Neural cell (in vitro differentiated cells): ENCODE measurements around the gene EPS15. TPM values are rescaled to one million over a fixed set of nuclear protein-coding genes. Genes with fewer than 3 reads are reported as not detected.

Experiments used
- H2AFZ ChIP-seq: fragments of 200-600, 300-800 bp; sonication (generic), shearing (Covaris generic); 2 replicates; pipeline ENCODE4 v1.6.0; 2014; ENCODE audit warnings: low read depth, mild to moderate bottlenecking, antibody characterized with exemption, low read length, moderate library complexity
- H3F3A ChIP-seq: fragments of 200-600 bp; shearing (Covaris generic); 2 replicates; pipeline ENCODE4 v1.6.1; 2016; ENCODE audit warnings: mild to moderate bottlenecking, moderate library complexity, mixed read lengths, antibody characterized with exemption, low read length; ENCODE audit not compliant: insufficient read depth, poor library complexity, severe bottlenecking
- H3K27ac ChIP-seq: fragments of 200-600, 300-800 bp; sonication (generic), shearing (Covaris generic); 2 replicates; pipeline ENCODE4 v1.5.1; 2014; ENCODE audit warnings: mild to moderate bottlenecking, low read length, moderate library complexity
- H3K27me3 ChIP-seq: fragments of 300-800, 200-600 bp; sonication (generic), shearing (Covaris generic); 2 replicates; pipeline ENCODE4 v1.6.0; 2014; ENCODE audit warnings: mild to moderate bottlenecking, low read depth, low read length, moderate library complexity; ENCODE audit not compliant: insufficient read depth
- H3K36me3 ChIP-seq: fragments of 300-800, 200-600 bp; sonication (generic), shearing (Covaris generic); 2 replicates; pipeline ENCODE4 v1.5.1; 2014; ENCODE audit warnings: mild to moderate bottlenecking, antibody characterized with exemption, low read length, moderate library complexity; ENCODE audit not compliant: insufficient read depth
- H3K4me2 ChIP-seq: fragments of 300-800, 200-600 bp; sonication (generic), shearing (Covaris generic); 2 replicates; pipeline ENCODE4 v1.6.0; 2014; ENCODE audit warnings: mild to moderate bottlenecking, low read length
- H3K4me3 ChIP-seq: fragments of 300-800, 200-600 bp; sonication (generic), shearing (Covaris generic); 2 replicates; pipeline ENCODE4 v1.5.1; 2014; ENCODE audit warnings: mild to moderate bottlenecking, low read length, moderate library complexity
- H3K79me2 ChIP-seq: fragments of 200-600 bp; shearing (Covaris generic); replicated peaks from 2 replicates; pipeline ENCODE4 v1.6.0; 2014; ENCODE audit warnings: mild to moderate bottlenecking, low read length, moderate library complexity; ENCODE audit not compliant: insufficient read depth
- H3K9ac ChIP-seq: fragments of 300-800, 200-600 bp; sonication (generic), shearing (Covaris generic); 2 replicates; pipeline ENCODE4 v1.6.1; 2016; ENCODE audit warnings: mild to moderate bottlenecking, low read length, mixed read lengths
- H3K9me2 ChIP-seq: fragments of 200-600 bp; shearing (Covaris generic); 2 replicates; pipeline ENCODE4 v1.6.1; 2016; ENCODE audit warnings: mild to moderate bottlenecking, low read length, mixed read lengths; ENCODE audit not compliant: insufficient read depth
- H3K9me3 ChIP-seq: fragments of 200-600, 300-800 bp; sonication (generic), shearing (Covaris generic); 2 replicates; pipeline ENCODE4 v1.6.1; 2016; ENCODE audit warnings: mild to moderate bottlenecking, mixed run types, low read length, moderate library complexity, mixed read lengths
- H4K20me1 ChIP-seq: fragments of 200-600 bp; shearing (Covaris generic); 2 replicates; pipeline ENCODE4 v1.6.1; 2016; ENCODE audit warnings: mild to moderate bottlenecking, mixed run types; ENCODE audit not compliant: insufficient read depth
- CTCF ChIP-seq: fragments of 450-650 bp; IDR thresholded peaks from 2 replicates; pipeline ENCODE4 v1.5.1; 2014; ENCODE audit warnings: antibody characterized with exemption, mild to moderate bottlenecking, moderate library complexity; ENCODE audit not compliant: poor library complexity, severe bottlenecking
- EP300 ChIP-seq: fragments of 450-650 bp; conservative IDR thresholded peaks from 2 replicates; pipeline ENCODE4 v1.6.1; 2014; ENCODE audit warnings: antibody characterized with exemption, mild to moderate bottlenecking, moderate library complexity; ENCODE audit not compliant: poor library complexity, severe bottlenecking
- EZH2 ChIP-seq: fragments of 200-600, 300-800 bp; shearing (Covaris generic), sonication (generic); IDR thresholded peaks from 2 replicates; pipeline ENCODE4 v1.6.1; 2014; ENCODE audit warnings: antibody characterized with exemption, low read length, borderline replicate concordance, mild to moderate bottlenecking; ENCODE audit not compliant: insufficient read depth, poor library complexity, severe bottlenecking
- MXI1 ChIP-seq: fragments of 450-650 bp; conservative IDR thresholded peaks from 2 replicates; pipeline ENCODE4 v1.6.1; 2014; ENCODE audit warnings: antibody characterized with exemption, mild to moderate bottlenecking; ENCODE audit not compliant: poor library complexity, severe bottlenecking
- POLR2AphosphoS5 ChIP-seq: IDR thresholded peaks from 2 replicates; pipeline ENCODE4 v1.6.1; 2012
- RAD21 ChIP-seq: fragments of 450-650 bp; conservative IDR thresholded peaks from 2 replicates; pipeline ENCODE4 v1.6.1; 2014; ENCODE audit warnings: antibody characterized with exemption, mild to moderate bottlenecking, moderate library complexity
- SMC3 ChIP-seq: fragments of 450-650 bp; conservative IDR thresholded peaks from 2 replicates; pipeline ENCODE4 v1.6.1; 2014; ENCODE audit warnings: antibody characterized with exemption, mild to moderate bottlenecking, moderate library complexity; ENCODE audit not compliant: poor library complexity
- TAF1 ChIP-seq: IDR thresholded peaks from 2 replicates; pipeline ENCODE4 v1.6.1; 2012; ENCODE audit warnings: low read depth
- polyA plus RNA-seq: library from polyadenylated mRNA; depleted of rRNA; stranded (reverse); fragments of >200 nt; gene quantifications from 2 replicates; pipeline ENCODE4 v1.2.3, GENCODE V29; 2014
- TF ChIP-seq, protein P1 (sequence below): IDR thresholded peaks from 2 replicates; pipeline ENCODE4 v1.6.1; 2012; ENCODE audit warnings: borderline replicate concordance

EPS15 gene
- polyA plus RNA-seq, 1 donor from 2014 or later: 101 TPM

DNA sequence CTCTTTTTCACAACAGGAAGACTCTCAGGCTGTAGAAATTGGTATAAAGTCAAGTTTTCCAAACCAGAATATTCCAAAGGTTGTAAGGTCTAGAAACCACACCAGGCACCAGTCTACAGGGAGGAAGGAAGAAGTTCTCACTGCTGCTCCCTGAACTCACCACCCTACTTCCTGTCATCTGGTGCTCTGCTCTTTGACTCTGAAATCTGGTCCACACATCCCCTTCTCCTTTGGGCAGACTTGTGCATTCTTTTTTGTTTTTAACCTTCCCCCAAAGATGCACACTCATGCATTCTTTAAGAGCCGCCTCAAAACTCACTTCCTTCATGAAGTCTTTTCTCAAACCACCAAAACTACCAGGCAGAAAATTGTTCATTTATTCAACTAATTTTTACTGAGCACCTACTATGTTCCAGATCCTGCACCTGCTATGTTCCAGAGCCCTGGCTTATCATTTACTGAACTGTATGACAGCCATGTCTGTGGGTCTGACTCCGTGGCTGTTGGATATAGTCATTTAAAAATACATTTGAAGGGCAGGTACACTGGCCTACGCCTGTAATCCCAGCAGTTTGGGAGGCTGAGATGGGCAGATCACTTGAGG lies 30.1 kb upstream of the EPS15 start:
- H3K9me2 ChIP-seq: no peaks in the 10 kb centered on the region
- TF ChIP-seq CTCF (no peak), RAD21 (no peak), EP300 (no peak), MXI1 (no peak), SMC3 (no peak), POLR2AphosphoS5 (no peak), TAF1 (no peak), EZH2 (no peak)
- TF ChIP-seq, protein P1, sequence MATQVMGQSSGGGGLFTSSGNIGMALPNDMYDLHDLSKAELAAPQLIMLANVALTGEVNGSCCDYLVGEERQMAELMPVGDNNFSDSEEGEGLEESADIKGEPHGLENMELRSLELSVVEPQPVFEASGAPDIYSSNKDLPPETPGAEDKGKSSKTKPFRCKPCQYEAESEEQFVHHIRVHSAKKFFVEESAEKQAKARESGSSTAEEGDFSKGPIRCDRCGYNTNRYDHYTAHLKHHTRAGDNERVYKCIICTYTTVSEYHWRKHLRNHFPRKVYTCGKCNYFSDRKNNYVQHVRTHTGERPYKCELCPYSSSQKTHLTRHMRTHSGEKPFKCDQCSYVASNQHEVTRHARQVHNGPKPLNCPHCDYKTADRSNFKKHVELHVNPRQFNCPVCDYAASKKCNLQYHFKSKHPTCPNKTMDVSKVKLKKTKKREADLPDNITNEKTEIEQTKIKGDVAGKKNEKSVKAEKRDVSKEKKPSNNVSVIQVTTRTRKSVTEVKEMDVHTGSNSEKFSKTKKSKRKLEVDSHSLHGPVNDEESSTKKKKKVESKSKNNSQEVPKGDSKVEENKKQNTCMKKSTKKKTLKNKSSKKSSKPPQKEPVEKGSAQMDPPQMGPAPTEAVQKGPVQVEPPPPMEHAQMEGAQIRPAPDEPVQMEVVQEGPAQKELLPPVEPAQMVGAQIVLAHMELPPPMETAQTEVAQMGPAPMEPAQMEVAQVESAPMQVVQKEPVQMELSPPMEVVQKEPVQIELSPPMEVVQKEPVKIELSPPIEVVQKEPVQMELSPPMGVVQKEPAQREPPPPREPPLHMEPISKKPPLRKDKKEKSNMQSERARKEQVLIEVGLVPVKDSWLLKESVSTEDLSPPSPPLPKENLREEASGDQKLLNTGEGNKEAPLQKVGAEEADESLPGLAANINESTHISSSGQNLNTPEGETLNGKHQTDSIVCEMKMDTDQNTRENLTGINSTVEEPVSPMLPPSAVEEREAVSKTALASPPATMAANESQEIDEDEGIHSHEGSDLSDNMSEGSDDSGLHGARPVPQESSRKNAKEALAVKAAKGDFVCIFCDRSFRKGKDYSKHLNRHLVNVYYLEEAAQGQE: no peak
- no peaks in the 10 kb centered on the region for H3K79me2 ChIP-seq
- H3F3A ChIP-seq: no peaks in the 10 kb centered on the region
- H3K9me3 ChIP-seq: no peaks in the 10 kb centered on the region
- no peak overlapping the region for H3K9ac ChIP-seq
- no peak overlapping the region for H3K4me2 ChIP-seq
- no peak overlapping the region for H3K27ac ChIP-seq
- no peaks in the 10 kb centered on the region for H3K27me3 ChIP-seq
- H4K20me1 ChIP-seq: no peaks in the 10 kb centered on the region
- H2AFZ ChIP-seq: no peak overlapping the region
- H3K36me3 ChIP-seq: no peaks in the 10 kb centered on the region
- H3K4me3 ChIP-seq: no peak overlapping the region

DNA sequence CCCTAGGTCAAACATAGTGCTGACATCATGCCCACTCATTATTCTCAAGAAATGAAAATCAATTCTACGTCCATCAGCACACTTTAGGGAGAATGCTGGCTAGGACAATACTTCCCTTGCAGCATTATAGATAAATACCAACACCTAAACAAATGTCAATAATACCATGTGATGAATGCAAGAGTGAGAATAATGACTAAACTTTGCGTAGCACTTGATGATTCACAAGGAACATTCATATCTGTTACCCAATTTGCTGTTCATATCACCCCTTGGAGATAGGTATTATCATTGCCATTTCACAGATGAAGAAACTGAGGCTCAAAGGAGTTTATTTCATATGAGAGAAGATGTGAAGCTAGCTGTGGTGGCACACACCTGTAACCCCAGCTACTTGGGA lies 24.8 kb upstream of the EPS15 start:
- H3K79me2 ChIP-seq: no peaks in the 10 kb centered on the region

More for the DNA sequence above, 24.8 kb upstream of the EPS15 start:
- Histone ChIP-seq H3K4me3 (no peak overlapping the region), H3K27ac (no peak overlapping the region), H4K20me1 (no peaks in the 10 kb centered on the region), H3K36me3 (no peaks in the 10 kb centered on the region), H3K4me2 (no peak overlapping the region), H3K27me3 (no peaks in the 10 kb centered on the region), H3K9ac (no peak overlapping the region), H3K9me3 (no peaks in the 10 kb centered on the region), H2AFZ (no peak overlapping the region), H3K9me2 (no peaks in the 10 kb centered on the region), H3F3A (no peaks in the 10 kb centered on the region)
- TF ChIP-seq POLR2AphosphoS5: no peak
- TF ChIP-seq, protein P1: no peak
- no peak for TF ChIP-seq RAD21
- no peak for TF ChIP-seq EZH2
- TF ChIP-seq EP300: no peak
- no peak for TF ChIP-seq TAF1
- TF ChIP-seq MXI1: no peak
- TF ChIP-seq SMC3: no peak
- no peak for TF ChIP-seq CTCF
